Neural cell (in vitro differentiated cells): ENCODE measurements around the gene TXK. TPM values are rescaled to one million over a fixed set of nuclear protein-coding genes. Genes with fewer than 3 reads are reported as not detected.

ENCODE experiments used
- H2AFZ ChIP-seq: fragments of 200-600, 300-800 bp; sonication (generic), shearing (Covaris generic); 2 replicates; pipeline ENCODE4 v1.6.0; 2014; ENCODE audit warnings: low read depth, mild to moderate bottlenecking, antibody characterized with exemption, low read length, moderate library complexity
- H3F3A ChIP-seq: fragments of 200-600 bp; shearing (Covaris generic); 2 replicates; pipeline ENCODE4 v1.6.1; 2016; ENCODE audit warnings: mild to moderate bottlenecking, moderate library complexity, mixed read lengths, antibody characterized with exemption, low read length; ENCODE audit not compliant: insufficient read depth, poor library complexity, severe bottlenecking
- H3K27ac ChIP-seq: fragments of 200-600, 300-800 bp; sonication (generic), shearing (Covaris generic); 2 replicates; pipeline ENCODE4 v1.5.1; 2014; ENCODE audit warnings: mild to moderate bottlenecking, low read length, moderate library complexity
- H3K27me3 ChIP-seq: fragments of 300-800, 200-600 bp; sonication (generic), shearing (Covaris generic); 2 replicates; pipeline ENCODE4 v1.6.0; 2014; ENCODE audit warnings: mild to moderate bottlenecking, low read depth, low read length, moderate library complexity; ENCODE audit not compliant: insufficient read depth
- H3K36me3 ChIP-seq: fragments of 300-800, 200-600 bp; sonication (generic), shearing (Covaris generic); 2 replicates; pipeline ENCODE4 v1.5.1; 2014; ENCODE audit warnings: mild to moderate bottlenecking, antibody characterized with exemption, low read length, moderate library complexity; ENCODE audit not compliant: insufficient read depth
- H3K4me2 ChIP-seq: fragments of 300-800, 200-600 bp; sonication (generic), shearing (Covaris generic); 2 replicates; pipeline ENCODE4 v1.6.0; 2014; ENCODE audit warnings: mild to moderate bottlenecking, low read length
- H3K4me3 ChIP-seq: fragments of 300-800, 200-600 bp; sonication (generic), shearing (Covaris generic); 2 replicates; pipeline ENCODE4 v1.5.1; 2014; ENCODE audit warnings: mild to moderate bottlenecking, low read length, moderate library complexity
- H3K79me2 ChIP-seq: fragments of 200-600 bp; shearing (Covaris generic); replicated peaks from 2 replicates; pipeline ENCODE4 v1.6.0; 2014; ENCODE audit warnings: mild to moderate bottlenecking, low read length, moderate library complexity; ENCODE audit not compliant: insufficient read depth
- H3K9ac ChIP-seq: fragments of 300-800, 200-600 bp; sonication (generic), shearing (Covaris generic); 2 replicates; pipeline ENCODE4 v1.6.1; 2016; ENCODE audit warnings: mild to moderate bottlenecking, low read length, mixed read lengths
- H3K9me2 ChIP-seq: fragments of 200-600 bp; shearing (Covaris generic); 2 replicates; pipeline ENCODE4 v1.6.1; 2016; ENCODE audit warnings: mild to moderate bottlenecking, low read length, mixed read lengths; ENCODE audit not compliant: insufficient read depth
- H3K9me3 ChIP-seq: fragments of 200-600, 300-800 bp; sonication (generic), shearing (Covaris generic); 2 replicates; pipeline ENCODE4 v1.6.1; 2016; ENCODE audit warnings: mild to moderate bottlenecking, mixed run types, low read length, moderate library complexity, mixed read lengths
- H4K20me1 ChIP-seq: fragments of 200-600 bp; shearing (Covaris generic); 2 replicates; pipeline ENCODE4 v1.6.1; 2016; ENCODE audit warnings: mild to moderate bottlenecking, mixed run types; ENCODE audit not compliant: insufficient read depth
- EP300 ChIP-seq: fragments of 450-650 bp; conservative IDR thresholded peaks from 2 replicates; pipeline ENCODE4 v1.6.1; 2014; ENCODE audit warnings: antibody characterized with exemption, mild to moderate bottlenecking, moderate library complexity; ENCODE audit not compliant: poor library complexity, severe bottlenecking
- MXI1 ChIP-seq: fragments of 450-650 bp; conservative IDR thresholded peaks from 2 replicates; pipeline ENCODE4 v1.6.1; 2014; ENCODE audit warnings: antibody characterized with exemption, mild to moderate bottlenecking; ENCODE audit not compliant: poor library complexity, severe bottlenecking
- POLR2AphosphoS5 ChIP-seq: IDR thresholded peaks from 2 replicates; pipeline ENCODE4 v1.6.1; 2012
- RAD21 ChIP-seq: fragments of 450-650 bp; conservative IDR thresholded peaks from 2 replicates; pipeline ENCODE4 v1.6.1; 2014; ENCODE audit warnings: antibody characterized with exemption, mild to moderate bottlenecking, moderate library complexity
- SMC3 ChIP-seq: fragments of 450-650 bp; conservative IDR thresholded peaks from 2 replicates; pipeline ENCODE4 v1.6.1; 2014; ENCODE audit warnings: antibody characterized with exemption, mild to moderate bottlenecking, moderate library complexity; ENCODE audit not compliant: poor library complexity
- TAF1 ChIP-seq: IDR thresholded peaks from 2 replicates; pipeline ENCODE4 v1.6.1; 2012; ENCODE audit warnings: low read depth
- polyA plus RNA-seq: library from polyadenylated mRNA; depleted of rRNA; stranded (reverse); fragments of >200 nt; gene quantifications from 2 replicates; pipeline ENCODE4 v1.2.3, GENCODE V29; 2014
- TF ChIP-seq, protein P1 (sequence below): fragments of 450-650 bp; IDR thresholded peaks from 2 replicates; pipeline ENCODE4 v1.5.1; 2014; ENCODE audit warnings: antibody characterized with exemption, mild to moderate bottlenecking, moderate library complexity; ENCODE audit not compliant: poor library complexity, severe bottlenecking
- TF ChIP-seq, protein P2 (sequence below): IDR thresholded peaks from 2 replicates; pipeline ENCODE4 v1.6.1; 2012; ENCODE audit warnings: borderline replicate concordance

TXK gene
- polyA plus RNA-seq, 1 donor from 2014 or later, result not detected

- no peak overlapping the region for H3K27ac ChIP-seq
- no peaks in the 10 kb centered on the region for H3K36me3 ChIP-seq
- no peaks in the 10 kb centered on the region for H3F3A ChIP-seq
- H3K9me2 ChIP-seq, result no peaks in the 10 kb centered on the region
- no peak overlapping the region for H3K9ac ChIP-seq
- H4K20me1 ChIP-seq, result no peaks in the 10 kb centered on the region
- H3K27me3 ChIP-seq, result no peaks in the 10 kb centered on the region
- no peak overlapping the region for H2AFZ ChIP-seq
- TF ChIP-seq TAF1 (no peak), POLR2AphosphoS5 (no peak), EP300 (no peak), SMC3 (no peak), RAD21 (no peak)
- TF ChIP-seq, protein P1, sequence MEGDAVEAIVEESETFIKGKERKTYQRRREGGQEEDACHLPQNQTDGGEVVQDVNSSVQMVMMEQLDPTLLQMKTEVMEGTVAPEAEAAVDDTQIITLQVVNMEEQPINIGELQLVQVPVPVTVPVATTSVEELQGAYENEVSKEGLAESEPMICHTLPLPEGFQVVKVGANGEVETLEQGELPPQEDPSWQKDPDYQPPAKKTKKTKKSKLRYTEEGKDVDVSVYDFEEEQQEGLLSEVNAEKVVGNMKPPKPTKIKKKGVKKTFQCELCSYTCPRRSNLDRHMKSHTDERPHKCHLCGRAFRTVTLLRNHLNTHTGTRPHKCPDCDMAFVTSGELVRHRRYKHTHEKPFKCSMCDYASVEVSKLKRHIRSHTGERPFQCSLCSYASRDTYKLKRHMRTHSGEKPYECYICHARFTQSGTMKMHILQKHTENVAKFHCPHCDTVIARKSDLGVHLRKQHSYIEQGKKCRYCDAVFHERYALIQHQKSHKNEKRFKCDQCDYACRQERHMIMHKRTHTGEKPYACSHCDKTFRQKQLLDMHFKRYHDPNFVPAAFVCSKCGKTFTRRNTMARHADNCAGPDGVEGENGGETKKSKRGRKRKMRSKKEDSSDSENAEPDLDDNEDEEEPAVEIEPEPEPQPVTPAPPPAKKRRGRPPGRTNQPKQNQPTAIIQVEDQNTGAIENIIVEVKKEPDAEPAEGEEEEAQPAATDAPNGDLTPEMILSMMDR, result no peak
- no peak overlapping the region for H3K4me2 ChIP-seq
- no peaks in the 10 kb centered on the region for H3K9me3 ChIP-seq
- no peak overlapping the region for H3K4me3 ChIP-seq
- H3K79me2 ChIP-seq, result no peaks in the 10 kb centered on the region
Measured at GRCh38 chr4:48121180-48121579, 12.9 kb downstream of the TXK start.

- H3K79me2 ChIP-seq, result no peaks in the 10 kb centered on the region
- H3K27ac ChIP-seq, result no peak overlapping the region
- H2AFZ ChIP-seq, result no peak overlapping the region
- no peaks in the 10 kb centered on the region for H3F3A ChIP-seq
- H3K9me2 ChIP-seq, result no peaks in the 10 kb centered on the region
- TF ChIP-seq, protein P2, sequence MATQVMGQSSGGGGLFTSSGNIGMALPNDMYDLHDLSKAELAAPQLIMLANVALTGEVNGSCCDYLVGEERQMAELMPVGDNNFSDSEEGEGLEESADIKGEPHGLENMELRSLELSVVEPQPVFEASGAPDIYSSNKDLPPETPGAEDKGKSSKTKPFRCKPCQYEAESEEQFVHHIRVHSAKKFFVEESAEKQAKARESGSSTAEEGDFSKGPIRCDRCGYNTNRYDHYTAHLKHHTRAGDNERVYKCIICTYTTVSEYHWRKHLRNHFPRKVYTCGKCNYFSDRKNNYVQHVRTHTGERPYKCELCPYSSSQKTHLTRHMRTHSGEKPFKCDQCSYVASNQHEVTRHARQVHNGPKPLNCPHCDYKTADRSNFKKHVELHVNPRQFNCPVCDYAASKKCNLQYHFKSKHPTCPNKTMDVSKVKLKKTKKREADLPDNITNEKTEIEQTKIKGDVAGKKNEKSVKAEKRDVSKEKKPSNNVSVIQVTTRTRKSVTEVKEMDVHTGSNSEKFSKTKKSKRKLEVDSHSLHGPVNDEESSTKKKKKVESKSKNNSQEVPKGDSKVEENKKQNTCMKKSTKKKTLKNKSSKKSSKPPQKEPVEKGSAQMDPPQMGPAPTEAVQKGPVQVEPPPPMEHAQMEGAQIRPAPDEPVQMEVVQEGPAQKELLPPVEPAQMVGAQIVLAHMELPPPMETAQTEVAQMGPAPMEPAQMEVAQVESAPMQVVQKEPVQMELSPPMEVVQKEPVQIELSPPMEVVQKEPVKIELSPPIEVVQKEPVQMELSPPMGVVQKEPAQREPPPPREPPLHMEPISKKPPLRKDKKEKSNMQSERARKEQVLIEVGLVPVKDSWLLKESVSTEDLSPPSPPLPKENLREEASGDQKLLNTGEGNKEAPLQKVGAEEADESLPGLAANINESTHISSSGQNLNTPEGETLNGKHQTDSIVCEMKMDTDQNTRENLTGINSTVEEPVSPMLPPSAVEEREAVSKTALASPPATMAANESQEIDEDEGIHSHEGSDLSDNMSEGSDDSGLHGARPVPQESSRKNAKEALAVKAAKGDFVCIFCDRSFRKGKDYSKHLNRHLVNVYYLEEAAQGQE, result no peak
- TF ChIP-seq EP300, result no peak
- TF ChIP-seq TAF1, result no peak
- no peak for TF ChIP-seq SMC3
- TF ChIP-seq POLR2AphosphoS5, result no peak
- no peak for TF ChIP-seq MXI1
- TF ChIP-seq, protein P1, result no peak
- H3K9ac ChIP-seq, result no peak overlapping the region
- H3K4me3 ChIP-seq, result no peak overlapping the region
- no peak overlapping the region for H3K4me2 ChIP-seq
- H3K27me3 ChIP-seq, result no peaks in the 10 kb centered on the region
- H4K20me1 ChIP-seq, result no peaks in the 10 kb centered on the region
- no peaks in the 10 kb centered on the region for H3K36me3 ChIP-seq
- H3K9me3 ChIP-seq, result no peaks in the 10 kb centered on the region
Measured at GRCh38 chr4:48120132-48120531, 13.9 kb downstream of the TXK start.
